Karpas-422 (cell line): ENCODE measurements around the gene NSG1. TPM values are rescaled to one million over a fixed set of nuclear protein-coding genes. Genes with fewer than 3 reads are reported as not detected.
A peak's percentile ranks its signal among the peaks of the same experiment; 100 is the strongest.

Experiments
- DNase-seq: peaks from one replicate; pipeline ENCODE4 v3.0.0-alpha.2; 2015
- H2AFZ ChIP-seq: fragments of 200-600 bp; sonication (generic); 2 replicates; pipeline ENCODE4 v1.6.1; 2014; ENCODE audit warnings: antibody characterized with exemption, low read length, mixed read lengths
- H3K27ac ChIP-seq: fragments of 200-600 bp; sonication (generic); 2 replicates; pipeline ENCODE4 v1.5.1; 2014; ENCODE audit warnings: mild to moderate bottlenecking, low read length, moderate library complexity
- H3K27me3 ChIP-seq: fragments of 200-600 bp; sonication (generic); 2 replicates; pipeline ENCODE4 v1.6.1; 2014; ENCODE audit warnings: low read length, mixed read lengths
- H3K36me3 ChIP-seq: fragments of 200-600 bp; sonication (generic); 2 replicates; pipeline ENCODE4 v1.6.1; 2014; ENCODE audit warnings: low read length, mixed read lengths; ENCODE audit not compliant: insufficient read depth
- H3K4me1 ChIP-seq: fragments of 200-600 bp; sonication (generic); 2 replicates; pipeline ENCODE4 v1.6.1; 2014; ENCODE audit warnings: mild to moderate bottlenecking, low read length, mixed read lengths
- H3K4me2 ChIP-seq: fragments of 200-600 bp; sonication (generic); 2 replicates; pipeline ENCODE4 v1.6.1; 2014; ENCODE audit warnings: low read length, low read depth, mild to moderate bottlenecking; ENCODE audit not compliant: poor library complexity, severe bottlenecking
- H3K4me3 ChIP-seq: fragments of 200-600 bp; sonication (generic); 2 replicates; pipeline ENCODE4 v1.5.1; 2014; ENCODE audit warnings: mild to moderate bottlenecking, antibody characterized with exemption, low read length, mixed read lengths
- H3K79me2 ChIP-seq: fragments of 200-600 bp; sonication (generic); 2 replicates; pipeline ENCODE4 v1.6.1; 2014; ENCODE audit warnings: mild to moderate bottlenecking, low read length, mixed read lengths
- H3K9ac ChIP-seq: fragments of 200-600 bp; sonication (generic); 2 replicates; pipeline ENCODE4 v1.6.0; 2014; ENCODE audit warnings: low read length
- H3K9me2 ChIP-seq: fragments of 200-600 bp; sonication (generic), shearing (Covaris generic); replicated peaks from 2 replicates; pipeline ENCODE4 v1.6.0; 2014; ENCODE audit warnings: mild to moderate bottlenecking, low read length, moderate library complexity; ENCODE audit not compliant: insufficient read depth
- H3K9me3 ChIP-seq: fragments of 300-700, 200-600 bp; sonication (generic); 2 replicates; pipeline ENCODE4 v1.6.1; 2014; ENCODE audit warnings: low read length, mixed read lengths
- H4K20me1 ChIP-seq: fragments of 200-600 bp; sonication (generic); 2 replicates; pipeline ENCODE4 v1.6.1; 2014; ENCODE audit warnings: mild to moderate bottlenecking, antibody characterized with exemption, low read length, low read depth; ENCODE audit not compliant: insufficient read depth
- total RNA-seq: library from RNA; depleted of rRNA; stranded (reverse); fragments of >200 nt; shearing (Covaris generic); gene quantifications from 2 replicates; pipeline ENCODE4 v1.2.3, GENCODE V29; 2014; ENCODE audit warnings: low replicate concordance

The NSG1 gene
- total RNA-seq, 1 experiment from 2014 or later, result 0.75 TPM

GRCh38 chr4:4426511-4427120 is 39.7 kb downstream of the NSG1 start:
- Histone ChIP-seq H3K4me3 (no peak overlapping the region), H3K79me2 (no peaks in the 10 kb centered on the region), H3K27me3 (no peaks in the 10 kb centered on the region), H3K27ac (no peak overlapping the region), H3K36me3 (no peaks in the 10 kb centered on the region), H2AFZ (no peak overlapping the region), H3K9ac (no peak overlapping the region), H3K9me2 (no peaks in the 10 kb centered on the region), H3K4me1 (peaks cover 5% of the 10 kb centered on the region), H3K9me3 (no peaks in the 10 kb centered on the region), H3K4me2 (no peak overlapping the region), H4K20me1 (no peaks in the 10 kb centered on the region)
- DNase-seq, result no peak

DNA sequence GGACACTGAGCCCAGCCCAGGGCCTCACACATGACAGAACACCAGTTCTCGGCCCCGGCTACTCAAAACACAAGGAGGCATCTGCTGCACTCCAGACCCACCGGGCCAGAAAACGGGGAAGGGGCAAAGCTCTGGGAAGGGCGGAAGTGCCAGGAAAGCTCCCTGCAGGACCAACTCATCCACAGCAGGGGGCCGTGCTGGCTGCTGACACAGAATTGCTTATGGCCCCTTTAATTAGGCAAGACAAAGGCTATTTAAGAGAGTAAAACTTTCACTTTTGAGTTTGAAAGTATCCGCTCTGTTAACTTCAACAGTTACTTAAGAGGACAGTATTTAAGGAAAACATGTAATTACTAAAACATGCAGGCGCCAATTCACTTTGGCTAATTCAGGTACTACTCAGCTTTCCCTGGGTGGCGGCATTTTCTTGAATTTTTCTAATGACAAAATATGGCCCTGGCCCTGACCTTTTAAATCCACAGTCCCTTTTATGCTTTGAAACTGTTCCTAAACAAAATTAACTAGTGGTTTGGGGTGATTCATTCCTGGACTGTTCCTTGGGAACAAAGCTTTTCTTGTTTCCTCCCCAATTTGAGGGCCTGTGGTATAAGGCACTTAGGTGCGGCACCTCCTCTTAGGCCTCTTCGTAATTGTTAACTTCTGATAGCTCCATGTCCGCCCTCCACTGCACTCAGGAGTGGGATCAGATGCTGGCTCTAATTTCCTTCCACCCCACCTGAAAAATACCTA is 40.4 kb downstream of the NSG1 start:
- H3K36me3 ChIP-seq, result no peaks in the 10 kb centered on the region
- H3K79me2 ChIP-seq, result no peaks in the 10 kb centered on the region
- no peak overlapping the region for H3K4me2 ChIP-seq
- no peak for DNase-seq
- peaks cover 5% of the 10 kb centered on the region for H3K4me1 ChIP-seq
- no peak overlapping the region for H2AFZ ChIP-seq
- H3K9ac ChIP-seq, result no peak overlapping the region
- no peak overlapping the region for H3K4me3 ChIP-seq
- H4K20me1 ChIP-seq, result no peaks in the 10 kb centered on the region
- no peaks in the 10 kb centered on the region for H3K9me3 ChIP-seq
- no peaks in the 10 kb centered on the region for H3K9me2 ChIP-seq
- no peaks in the 10 kb centered on the region for H3K27me3 ChIP-seq
- H3K27ac ChIP-seq, result no peak overlapping the region

GRCh38 chr4:4427886-4428285 is 41.0 kb downstream of the NSG1 start:
- H3K27ac ChIP-seq, result no peak overlapping the region
- H3K4me1 ChIP-seq, result peaks cover 5% of the 10 kb centered on the region
- H3K9ac ChIP-seq, result no peak overlapping the region
- no peak overlapping the region for H3K4me3 ChIP-seq
- no peak overlapping the region for H3K4me2 ChIP-seq
- DNase-seq, result no peak
- H4K20me1 ChIP-seq, result no peaks in the 10 kb centered on the region
- no peak overlapping the region for H2AFZ ChIP-seq
- no peaks in the 10 kb centered on the region for H3K9me2 ChIP-seq
- H3K27me3 ChIP-seq, result no peaks in the 10 kb centered on the region
- no peaks in the 10 kb centered on the region for H3K79me2 ChIP-seq
- no peaks in the 10 kb centered on the region for H3K36me3 ChIP-seq
- no peaks in the 10 kb centered on the region for H3K9me3 ChIP-seq

DNA sequence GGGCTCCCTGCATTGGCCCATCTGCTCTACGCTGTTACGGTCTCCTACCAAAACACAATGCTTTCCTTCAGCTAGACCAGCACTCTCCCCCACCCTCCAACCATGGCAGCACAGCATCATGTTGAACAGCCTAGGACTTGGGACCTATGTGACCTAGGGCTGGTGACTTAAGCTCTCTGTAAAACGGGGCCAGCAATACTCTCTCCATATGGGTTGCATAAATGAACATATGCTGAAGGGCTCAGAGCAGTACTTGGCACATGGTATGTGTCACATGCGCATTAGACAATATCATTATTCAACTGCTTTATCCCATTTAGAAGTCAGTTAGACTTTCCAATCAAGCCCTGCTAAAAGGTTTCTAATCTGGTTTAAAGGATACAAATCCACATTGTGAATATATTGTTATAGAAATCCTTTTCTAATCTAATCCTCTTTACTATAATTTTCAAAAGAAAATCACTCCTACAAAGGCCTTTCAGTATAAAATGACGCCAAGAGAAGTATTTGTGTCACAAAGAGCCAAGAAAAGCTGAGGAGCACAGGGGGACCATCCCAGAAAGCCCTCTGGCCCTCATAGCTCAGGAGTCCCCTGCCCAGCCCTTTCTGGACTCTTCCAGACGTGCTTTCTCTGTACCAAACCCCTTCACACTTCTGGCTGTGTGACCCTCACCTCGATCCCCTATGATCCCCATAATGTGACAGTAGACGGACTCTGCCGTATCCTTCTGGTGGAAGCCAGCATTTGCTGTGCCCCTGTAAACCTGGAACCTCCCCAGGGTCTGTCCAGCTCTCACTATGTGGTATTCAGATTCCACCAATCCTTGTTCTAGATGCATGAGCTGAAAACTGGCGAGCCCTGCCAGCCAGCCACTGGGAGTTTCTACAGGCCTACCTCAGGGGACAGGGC is 42.3 kb downstream of the NSG1 start:
- H2AFZ ChIP-seq, result no peak overlapping the region
- peaks cover 3% of the 10 kb centered on the region; the same call in 1 of the 2 replicates for H3K36me3 ChIP-seq
- no peak overlapping the region for H3K4me2 ChIP-seq
- H3K27ac ChIP-seq, result no peak overlapping the region
- no peaks in the 10 kb centered on the region for H3K9me2 ChIP-seq
- H3K9ac ChIP-seq, result no peak overlapping the region
- no peaks in the 10 kb centered on the region for H3K27me3 ChIP-seq
- H3K9me3 ChIP-seq, result no peaks in the 10 kb centered on the region
- H4K20me1 ChIP-seq, result no peaks in the 10 kb centered on the region
- no peak overlapping the region for H3K4me3 ChIP-seq
- peaks cover 5% of the 10 kb centered on the region for H3K4me1 ChIP-seq
- DNase-seq, result no peak
- no peaks in the 10 kb centered on the region for H3K79me2 ChIP-seq

DNA sequence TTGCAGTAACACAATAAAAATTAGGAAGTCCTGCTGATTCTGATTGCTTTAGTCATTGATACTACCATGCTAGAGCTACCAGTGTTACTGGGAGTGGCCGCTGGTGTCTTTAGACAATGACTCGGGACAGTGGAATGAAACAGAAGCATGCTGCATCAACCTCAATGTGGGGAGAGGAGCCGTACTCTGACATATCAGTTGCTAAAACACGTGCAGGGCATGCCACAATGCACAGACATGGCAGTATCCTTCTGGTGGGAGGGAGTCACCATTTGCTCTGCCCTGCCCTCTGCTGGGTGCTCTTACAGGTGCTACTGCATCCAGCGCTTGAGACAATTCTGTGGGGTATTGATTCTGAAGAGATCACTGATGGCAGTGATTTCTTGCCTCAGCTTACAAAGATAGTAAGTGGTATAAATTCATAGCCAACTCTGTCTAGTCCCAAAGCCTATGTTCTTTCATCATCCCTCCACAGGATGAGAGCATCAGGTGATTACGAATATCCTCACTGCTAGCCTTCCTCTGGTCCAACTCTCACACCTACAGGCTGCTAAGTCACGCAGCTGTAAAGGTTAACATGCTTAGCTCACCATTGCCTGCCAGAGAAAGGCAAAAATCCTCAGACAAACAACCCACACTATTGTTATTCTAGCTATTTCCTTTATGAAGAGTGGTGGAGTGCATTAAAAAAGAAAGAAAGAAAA is 43.7 kb downstream of the NSG1 start:
- H2AFZ ChIP-seq, result no peak overlapping the region
- no peak overlapping the region for H3K4me2 ChIP-seq
- H3K9ac ChIP-seq, result no peak overlapping the region
- peaks cover 5% of the 10 kb centered on the region for H3K4me1 ChIP-seq
- peaks cover 4% of the 10 kb centered on the region; the same call in 1 of the 2 replicates for H3K36me3 ChIP-seq
- H3K27me3 ChIP-seq, result no peaks in the 10 kb centered on the region
- H3K9me3 ChIP-seq, result no peaks in the 10 kb centered on the region
- no peaks in the 10 kb centered on the region for H3K9me2 ChIP-seq
- peak; percentile 84 for DNase-seq
- H3K79me2 ChIP-seq, result no peaks in the 10 kb centered on the region
- no peak overlapping the region for H3K27ac ChIP-seq
- H3K4me3 ChIP-seq, result no peak overlapping the region
- no peaks in the 10 kb centered on the region for H4K20me1 ChIP-seq

DNA sequence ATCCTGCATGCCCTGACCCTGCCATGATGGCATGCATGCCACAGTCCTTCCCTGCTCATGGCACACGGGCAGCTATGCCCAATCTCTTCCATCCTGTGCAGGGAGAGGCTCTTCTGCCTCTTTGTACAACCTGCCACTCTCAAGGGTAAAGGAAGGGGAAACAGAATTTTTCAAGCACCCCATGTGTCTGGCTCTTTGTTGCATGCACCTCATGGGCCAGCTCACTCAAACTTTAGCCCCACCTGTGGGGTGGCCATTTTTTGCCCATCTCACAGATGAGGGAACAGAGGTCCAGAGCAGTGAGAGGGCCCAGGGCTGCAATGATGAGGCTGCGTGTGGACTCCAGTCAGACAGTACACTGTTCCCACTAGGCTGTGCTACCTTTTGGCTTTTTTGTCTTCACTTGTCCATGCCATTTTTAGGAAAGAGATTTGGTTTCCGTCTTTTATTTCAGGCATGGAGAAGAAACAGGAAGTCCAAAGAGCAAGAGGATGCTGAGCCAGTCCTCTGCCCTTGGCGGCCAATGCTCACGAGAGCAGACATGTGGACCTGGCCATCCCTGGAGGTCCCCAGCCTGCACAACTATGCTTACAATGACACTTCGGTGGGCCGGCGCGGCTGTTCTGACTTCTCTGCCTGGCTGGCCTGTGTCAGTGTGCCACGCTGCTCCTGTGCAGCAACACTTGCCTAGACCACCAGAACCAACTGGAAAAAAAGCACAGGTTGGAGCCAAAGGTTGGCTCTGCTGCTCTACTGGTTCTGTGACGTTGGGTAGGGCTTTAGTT is 45.6 kb downstream of the NSG1 start:
- Histone ChIP-seq H4K20me1 (no peaks in the 10 kb centered on the region), H3K27me3 (no peaks in the 10 kb centered on the region), H3K4me2 (no peak overlapping the region), H3K79me2 (no peaks in the 10 kb centered on the region), H3K4me1 (peaks cover 8% of the 10 kb centered on the region), H3K9me3 (no peaks in the 10 kb centered on the region), H3K36me3 (peaks cover 4% of the 10 kb centered on the region; the same call in 1 of the 2 replicates), H3K9ac (no peak overlapping the region), H3K27ac (no peak overlapping the region), H3K4me3 (no peak overlapping the region), H2AFZ (no peak overlapping the region), H3K9me2 (no peaks in the 10 kb centered on the region)
- DNase-seq, result no peak

- no peak overlapping the region for H2AFZ ChIP-seq
- no peaks in the 10 kb centered on the region for H3K79me2 ChIP-seq
- H3K9me2 ChIP-seq, result no peaks in the 10 kb centered on the region
- no peak for DNase-seq
- no peaks in the 10 kb centered on the region for H3K9me3 ChIP-seq
- no peak overlapping the region for H3K4me3 ChIP-seq
- H3K9ac ChIP-seq, result no peak overlapping the region
- peaks cover 4% of the 10 kb centered on the region; the same call in 1 of the 2 replicates for H3K36me3 ChIP-seq
- H3K4me2 ChIP-seq, result no peak overlapping the region
- H3K4me1 ChIP-seq, result peaks cover 14% of the 10 kb centered on the region
- H3K27ac ChIP-seq, result no peak overlapping the region
- no peaks in the 10 kb centered on the region for H4K20me1 ChIP-seq
- no peaks in the 10 kb centered on the region for H3K27me3 ChIP-seq
Measured at GRCh38 chr4:4433941-4434340, 47.0 kb downstream of the NSG1 start.
